HepG2 (cell line): Measurements from ENCODE around the gene RNF114. TPM values are rescaled to one million over a fixed set of nuclear protein-coding genes. Genes with fewer than 3 reads are reported as not detected.

Source experiments
- EP300 ChIP-seq, 3 experiments: sonication (generic) in 1 of 3; formaldehyde crosslinking in 1 of 3; IDR thresholded peaks; 2 replicates each; pipeline versions ENCODE4 v1.5.1 to v1.6.1; 2011 to 2020; ENCODE audit warnings: low read depth in 2 of 3, low read length in 2 of 3, borderline replicate concordance in 1 of 3, improper control_type of control experiment in 1 of 3, mild to moderate bottlenecking in 1 of 3, missing genetic modification reagents in 1 of 3, moderate library complexity in 1 of 3
- GATAD1 ChIP-seq: IDR thresholded peaks from 2 replicates; pipeline ENCODE4 v1.6.1; 2016; ENCODE audit warnings: missing genetic modification reagents, missing compliant biosample characterization
- HNF4G ChIP-seq, 2 experiments: sonication (generic) in 1 of 2; formaldehyde crosslinking in 1 of 2; IDR thresholded peaks; 2 replicates each; pipeline versions ENCODE4 v1.4.0 to v1.6.1; 2011 to 2020; ENCODE audit warnings: borderline replicate concordance in 2 of 2, low read depth in 2 of 2, mild to moderate bottlenecking in 2 of 2, low read length in 1 of 2, missing genetic modification reagents in 1 of 2, moderate library complexity in 1 of 2
- KDM5A ChIP-seq: fragments of 200-600 bp; sonication (generic); IDR thresholded peaks from 2 replicates; pipeline ENCODE4 v1.7.0; 2018; ENCODE audit warnings: antibody characterized with exemption, mild to moderate bottlenecking, low read length, borderline replicate concordance
- MXD4 ChIP-seq: IDR thresholded peaks from 2 replicates; pipeline ENCODE4 v1.6.1; 2016; ENCODE audit warnings: mild to moderate bottlenecking, missing biosample characterization, missing genetic modification reagents
- NFYB ChIP-seq: sonication (generic); formaldehyde crosslinking; IDR thresholded peaks from 2 replicates; pipeline ENCODE4 v1.4.0; 2020; ENCODE audit warnings: missing genetic modification reagents
- RAD21 ChIP-seq: fragments of 450-650 bp; formaldehyde crosslinking; IDR thresholded peaks from 2 replicates; pipeline ENCODE4 v1.5.0; 2020; ENCODE audit warnings: mild to moderate bottlenecking
- REL ChIP-seq: sonication (generic); formaldehyde crosslinking; conservative IDR thresholded peaks from 2 replicates; pipeline ENCODE4 v1.8.0; 2022; ENCODE audit warnings: mild to moderate bottlenecking, missing genetic modification reagents, moderate library complexity
- SMC3 ChIP-seq: IDR thresholded peaks from 2 replicates; pipeline ENCODE4 v1.6.1; 2011; ENCODE audit warnings: low read length, improper control_type of control experiment
- STAG1 ChIP-seq: sonication (generic); formaldehyde crosslinking; IDR thresholded peaks from 2 replicates; pipeline ENCODE4 v1.4.0; 2020; ENCODE audit warnings: missing genetic modification reagents
- TEAD3 ChIP-seq: optimal IDR thresholded peaks from 2 replicates; pipeline ENCODE3; 2016; ENCODE audit warnings: borderline replicate concordance
- YY1 ChIP-seq: IDR thresholded peaks from 2 replicates; pipeline ENCODE4 v1.6.1; 2011; ENCODE audit warnings: low read length, low read depth, moderate library complexity, mild to moderate bottlenecking; ENCODE audit not compliant: insufficient read depth, insufficient replicate concordance
- ZBTB38 ChIP-seq: sonication (generic); formaldehyde crosslinking; IDR thresholded peaks from 2 replicates; pipeline ENCODE4 v1.5.1; 2020; ENCODE audit warnings: mild to moderate bottlenecking, missing genetic modification reagents
- ZBTB7B ChIP-seq: sonication (generic); formaldehyde crosslinking; IDR thresholded peaks from 2 replicates; pipeline ENCODE4 v1.4.0; 2020; ENCODE audit warnings: missing genetic modification reagents
- ZFX ChIP-seq: sonication (generic); formaldehyde crosslinking; IDR thresholded peaks from 2 replicates; pipeline ENCODE4 v1.4.0; 2020; ENCODE audit warnings: mild to moderate bottlenecking, low read depth, missing genetic modification reagents, moderate library complexity
- ZNF343 ChIP-seq: sonication (generic); formaldehyde crosslinking; IDR thresholded peaks from 2 replicates; pipeline ENCODE4 v1.4.0; 2020; ENCODE audit warnings: mild to moderate bottlenecking, missing genetic modification reagents
- ZNF883 ChIP-seq: sonication (generic); formaldehyde crosslinking; IDR thresholded peaks from 2 replicates; pipeline ENCODE4 v1.5.1; 2020; ENCODE audit warnings: mild to moderate bottlenecking, missing genetic modification reagents; ENCODE audit errors: not compliant biosample characterization
- polyA plus RNA-seq, 8 experiments: library from polyadenylated mRNA; depleted of rRNA in 3 of 8; stranded (reverse) in 7 of 8; unstranded in 1 of 8; fragments of >200 nt; fragmentation: Illumina TruSeq in 4 of 8; extraction: Trizol in 4 of 8; gene quantifications; 2 replicates each; pipeline versions ENCODE4 v1.2.1 to v1.2.3, GENCODE V29; 2011 to 2016; ENCODE audit warnings: low read depth in 4 of 8, missing spikeins in 1 of 8, mixed read lengths in 1 of 8; ENCODE audit not compliant: insufficient read depth in 1 of 8
- total RNA-seq, 5 experiments: library from RNA; depleted of rRNA; stranded (reverse); fragments of >200 nt; fragmentation: Illumina TruSeq; extraction: Trizol; gene quantifications; 2 replicates each; pipeline ENCODE4 v1.2.3, GENCODE V29; 2016; ENCODE audit warnings: low read depth in 1 of 5
- TF ChIP-seq, protein P1 (sequence below): sonication (generic); formaldehyde crosslinking; IDR thresholded peaks from 2 replicates; pipeline ENCODE4 v1.5.1; 2020; ENCODE audit warnings: mild to moderate bottlenecking, missing genetic modification reagents, moderate library complexity
- TF ChIP-seq, protein P2 (sequence below): IDR thresholded peaks from 2 replicates; pipeline ENCODE4 v1.6.1; 2012; ENCODE audit warnings: low read depth, low read length, improper control_type of control experiment

RNF114 gene
- total and polyA plus RNA-seq, 2 of the 13 experiments (the other 11 are each of a cell fraction or from before 2014, with no cell fraction given), result 119 to 126 TPM

DNA sequence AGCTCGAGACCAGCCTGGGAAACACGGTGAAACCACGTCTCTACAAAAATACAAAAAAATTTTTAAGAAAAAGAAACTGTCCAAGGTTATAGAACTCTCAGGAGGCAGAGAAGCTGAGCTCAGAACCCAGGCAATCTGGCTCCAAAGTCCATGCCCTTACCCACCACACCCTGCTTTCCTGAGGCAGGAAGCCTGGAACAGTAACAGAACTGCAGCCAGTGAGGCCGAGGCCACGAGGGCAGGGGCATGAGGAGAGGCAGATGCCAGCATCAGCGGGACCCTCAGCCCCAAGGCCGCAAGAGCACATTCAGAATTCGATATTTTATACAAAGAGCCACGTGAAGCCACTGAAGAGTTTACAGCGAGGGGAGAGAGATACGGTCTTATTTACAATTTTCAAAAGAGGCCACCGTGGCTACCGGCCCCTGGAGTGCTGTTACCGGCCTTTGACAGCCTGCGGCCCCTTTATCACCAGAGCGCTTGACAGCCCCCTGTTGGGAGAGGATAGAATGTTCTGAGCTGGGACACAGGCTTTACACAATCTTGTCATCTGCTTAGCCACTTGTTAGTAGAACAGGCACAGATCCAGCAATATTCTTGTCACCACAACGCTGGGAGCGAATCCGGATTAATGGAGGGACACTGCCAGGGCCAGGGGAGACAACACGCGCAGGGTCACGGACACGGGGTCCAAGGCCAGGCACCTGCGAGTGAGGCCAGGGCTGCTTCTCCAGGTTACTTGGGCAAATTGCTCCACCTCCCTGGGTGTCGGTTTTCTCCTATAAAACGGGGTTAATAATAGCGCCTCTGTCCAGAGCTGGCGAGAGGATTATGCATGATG lies 26.5 kb upstream of the RNF114 start (continued):
- TF ChIP-seq ZFX (CRISPR knock-in tag) (peak; percentile 27; the same call in 1 of the 2 replicates), RAD21 (CRISPR knock-in tag) (peak; percentile 53; the same call in 1 of the 2 replicates), GATAD1 (CRISPR knock-in tag) (0 out of 2 replicates have a peak, but pooled peaks have one; percentile 34), KDM5A (no peak), NFYB (CRISPR knock-in tag) (peak; percentile 8; the same call in 1 of the 2 replicates), STAG1 (peak; percentile 45), ZBTB7B (CRISPR knock-in tag) (0 out of 2 replicates have a peak, but pooled peaks have one; percentile 31), YY1 (peak; percentile 1), TEAD3 (CRISPR knock-in tag) (peak; percentile 50), ZNF883 (CRISPR knock-in tag) (no peak), SMC3 (peak; percentile 50), REL (CRISPR knock-in tag) (no peak), HNF4G (IDR thresholded peaks at IDR 0.05; ENCODE audit: borderline replicate concordance, low read depth, low read length) (peak; percentile 37; the same call in 1 of the 2 replicates), HNF4G (CRISPR knock-in tag; IDR thresholded peaks at IDR 0.05; ENCODE audit: borderline replicate concordance, low read depth) (no peak), ZBTB38 (CRISPR knock-in tag) (peak; percentile 40; the same call in 1 of the 2 replicates), EP300 (IDR thresholded peaks at IDR 0.05; ENCODE audit: low read depth in 2 of 2, low read length in 2 of 2) (no peak), EP300 (CRISPR knock-in tag; IDR thresholded peaks at IDR 0.05; ENCODE audit: borderline replicate concordance) (no peak), ZNF343 (no peak), MXD4 (CRISPR knock-in tag) (0 out of 2 replicates have a peak, but pooled peaks have one; percentile 43)
- TF ChIP-seq, protein P1, sequence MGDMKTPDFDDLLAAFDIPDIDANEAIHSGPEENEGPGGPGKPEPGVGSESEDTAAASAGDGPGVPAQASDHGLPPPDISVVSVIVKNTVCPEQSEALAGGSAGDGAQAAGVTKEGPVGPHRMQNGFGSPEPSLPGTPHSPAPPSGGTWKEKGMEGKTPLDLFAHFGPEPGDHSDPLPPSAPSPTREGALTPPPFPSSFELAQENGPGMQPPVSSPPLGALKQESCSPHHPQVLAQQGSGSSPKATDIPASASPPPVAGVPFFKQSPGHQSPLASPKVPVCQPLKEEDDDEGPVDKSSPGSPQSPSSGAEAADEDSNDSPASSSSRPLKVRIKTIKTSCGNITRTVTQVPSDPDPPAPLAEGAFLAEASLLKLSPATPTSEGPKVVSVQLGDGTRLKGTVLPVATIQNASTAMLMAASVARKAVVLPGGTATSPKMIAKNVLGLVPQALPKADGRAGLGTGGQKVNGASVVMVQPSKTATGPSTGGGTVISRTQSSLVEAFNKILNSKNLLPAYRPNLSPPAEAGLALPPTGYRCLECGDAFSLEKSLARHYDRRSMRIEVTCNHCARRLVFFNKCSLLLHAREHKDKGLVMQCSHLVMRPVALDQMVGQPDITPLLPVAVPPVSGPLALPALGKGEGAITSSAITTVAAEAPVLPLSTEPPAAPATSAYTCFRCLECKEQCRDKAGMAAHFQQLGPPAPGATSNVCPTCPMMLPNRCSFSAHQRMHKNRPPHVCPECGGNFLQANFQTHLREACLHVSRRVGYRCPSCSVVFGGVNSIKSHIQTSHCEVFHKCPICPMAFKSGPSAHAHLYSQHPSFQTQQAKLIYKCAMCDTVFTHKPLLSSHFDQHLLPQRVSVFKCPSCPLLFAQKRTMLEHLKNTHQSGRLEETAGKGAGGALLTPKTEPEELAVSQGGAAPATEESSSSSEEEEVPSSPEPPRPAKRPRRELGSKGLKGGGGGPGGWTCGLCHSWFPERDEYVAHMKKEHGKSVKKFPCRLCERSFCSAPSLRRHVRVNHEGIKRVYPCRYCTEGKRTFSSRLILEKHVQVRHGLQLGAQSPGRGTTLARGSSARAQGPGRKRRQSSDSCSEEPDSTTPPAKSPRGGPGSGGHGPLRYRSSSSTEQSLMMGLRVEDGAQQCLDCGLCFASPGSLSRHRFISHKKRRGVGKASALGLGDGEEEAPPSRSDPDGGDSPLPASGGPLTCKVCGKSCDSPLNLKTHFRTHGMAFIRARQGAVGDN (CRISPR knock-in tag), result peak; percentile 61
- TF ChIP-seq, protein P2, sequence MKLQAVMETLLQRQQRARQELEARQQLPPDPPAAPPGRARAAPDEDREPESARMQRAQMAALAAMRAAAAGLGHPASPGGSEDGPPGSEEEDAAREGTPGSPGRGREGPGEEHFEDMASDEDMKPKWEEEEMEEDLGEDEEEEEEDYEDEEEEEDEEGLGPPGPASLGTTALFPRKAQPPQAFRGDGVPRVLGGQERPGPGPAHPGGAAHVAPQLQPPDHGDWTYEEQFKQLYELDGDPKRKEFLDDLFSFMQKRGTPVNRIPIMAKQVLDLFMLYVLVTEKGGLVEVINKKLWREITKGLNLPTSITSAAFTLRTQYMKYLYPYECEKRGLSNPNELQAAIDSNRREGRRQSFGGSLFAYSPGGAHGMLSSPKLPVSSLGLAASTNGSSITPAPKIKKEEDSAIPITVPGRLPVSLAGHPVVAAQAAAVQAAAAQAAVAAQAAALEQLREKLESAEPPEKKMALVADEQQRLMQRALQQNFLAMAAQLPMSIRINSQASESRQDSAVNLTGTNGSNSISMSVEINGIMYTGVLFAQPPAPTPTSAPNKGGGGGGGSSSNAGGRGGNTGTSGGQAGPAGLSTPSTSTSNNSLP, result no peak
